WTC11 (cell line): ENCODE results near the gene CD34. TPM values are rescaled to one million over a fixed set of nuclear protein-coding genes. Genes with fewer than 3 reads are reported as not detected.

Experiments
- ATAC-seq: fragments of 200-7000 bp; cut with Tn5 transposase; 2 replicates; pipeline ENCODE4 v1.10.0; 2021; ENCODE audit warnings: mild to moderate bottlenecking, moderate library complexity
- CTCF ChIA-PET: fragments of 300-600 bp; sonication (Branson Sonifier 250); formaldehyde crosslinking; loops from one replicate; lab custom pipeline; 2021; ENCODE audit warnings: antibody characterized with exemption; lab: Charles Lee
- POLR2A ChIA-PET: fragments of 350-600 bp; sonication (Branson Sonifier 250); formaldehyde crosslinking; loops from one replicate; lab custom pipeline; 2021; ENCODE audit warnings: antibody characterized with exemption; lab: Charles Lee
- DNase-seq: peaks from one replicate; pipeline ENCODE4 v3.0.0; 2021; ENCODE audit warnings: low spot score
- H3K27ac Mint-ChIP-seq: 2 replicates; pipeline ENCODE4 v1.8.0; 2021; ENCODE audit warnings: mixed read lengths
- H3K27me3 Mint-ChIP-seq: 2 replicates; pipeline ENCODE4 v1.8.0; 2021; ENCODE audit warnings: low read depth, mild to moderate bottlenecking, moderate library complexity, mixed read lengths
- H3K36me3 Mint-ChIP-seq: 2 replicates; pipeline ENCODE4 v1.8.0; 2021; ENCODE audit warnings: mixed read lengths
- H3K4me1 Mint-ChIP-seq: 2 replicates; pipeline ENCODE4 v1.8.0; 2022; ENCODE audit warnings: mixed read lengths
- H3K4me3 Mint-ChIP-seq: 2 replicates; pipeline ENCODE4 v1.8.0; 2021; ENCODE audit warnings: mild to moderate bottlenecking, moderate library complexity, mixed read lengths
- H3K9me3 Mint-ChIP-seq: 2 replicates; pipeline ENCODE4 v1.8.0; 2021; ENCODE audit warnings: mixed read lengths
- ATF1 ChIP-seq: sonication (generic); formaldehyde crosslinking; IDR thresholded peaks from 2 replicates; pipeline ENCODE4 v1.8.1; 2023; ENCODE audit warnings: mild to moderate bottlenecking, moderate library complexity, missing genetic modification reagents
- ATF3 ChIP-seq: sonication (generic); formaldehyde crosslinking; conservative IDR thresholded peaks from 2 replicates; pipeline ENCODE4 v1.8.1; 2022; ENCODE audit warnings: mild to moderate bottlenecking, missing genetic modification reagents
- E2F5 ChIP-seq: sonication (generic); formaldehyde crosslinking; IDR thresholded peaks from 2 replicates; pipeline ENCODE4 v1.8.1; 2022; ENCODE audit warnings: mild to moderate bottlenecking, moderate library complexity, missing genetic modification reagents
- ELF4 ChIP-seq: sonication (generic); formaldehyde crosslinking; IDR thresholded peaks from 2 replicates; pipeline ENCODE4 v1.8.1; 2022; ENCODE audit warnings: low read depth, mild to moderate bottlenecking, moderate library complexity, missing genetic modification reagents
- FOXK1 ChIP-seq: sonication (generic); formaldehyde crosslinking; IDR thresholded peaks from 2 replicates; pipeline ENCODE4 v1.8.0; 2022; ENCODE audit warnings: mild to moderate bottlenecking, moderate library complexity, missing genetic modification reagents
- GTF2I ChIP-seq: fragments of 250-450 bp; sonication (Bioruptor Pico); conservative IDR thresholded peaks from 2 replicates; pipeline ENCODE4 v1.4.0; 2021; ENCODE audit warnings: mild to moderate bottlenecking
- HMGA2 ChIP-seq: fragments of 250-450 bp; sonication (Bioruptor Pico); IDR thresholded peaks from 2 replicates; pipeline ENCODE4 v1.4.0; 2021; ENCODE audit warnings: mild to moderate bottlenecking, moderate library complexity
- HMGXB4 ChIP-seq: sonication (generic); formaldehyde crosslinking; IDR thresholded peaks from 2 replicates; pipeline ENCODE4 v1.8.1; 2023; ENCODE audit warnings: mild to moderate bottlenecking, moderate library complexity, missing genetic modification reagents
- IRF2 ChIP-seq: sonication (generic); formaldehyde crosslinking; IDR thresholded peaks from 2 replicates; pipeline ENCODE4 v1.8.0; 2022; ENCODE audit warnings: low read depth, missing genetic modification reagents, borderline replicate concordance
- KAT7 ChIP-seq: sonication (generic); formaldehyde crosslinking; IDR thresholded peaks from 2 replicates; pipeline ENCODE4 v1.8.1; 2023; ENCODE audit warnings: missing genetic modification reagents, mild to moderate bottlenecking, borderline replicate concordance
- MXD4 ChIP-seq: fragments of 250-450 bp; sonication (Bioruptor Pico); IDR thresholded peaks from 2 replicates; pipeline ENCODE4 v1.8.0; 2021; ENCODE audit warnings: mild to moderate bottlenecking, moderate library complexity, borderline replicate concordance
- MYBL2 ChIP-seq: sonication (generic); formaldehyde crosslinking; IDR thresholded peaks from 2 replicates; pipeline ENCODE4 v1.8.1; 2023; ENCODE audit warnings: mild to moderate bottlenecking, moderate library complexity, missing genetic modification reagents
- NR1H2 ChIP-seq: sonication (generic); formaldehyde crosslinking; IDR thresholded peaks from 2 replicates; pipeline ENCODE4 v1.9.0; 2021; ENCODE audit warnings: mild to moderate bottlenecking, moderate library complexity, missing genetic modification reagents
- SMAD3 ChIP-seq: sonication (generic); formaldehyde crosslinking; IDR thresholded peaks from 2 replicates; pipeline ENCODE4 v1.8.0; 2022; ENCODE audit warnings: missing genetic modification reagents, mild to moderate bottlenecking, borderline replicate concordance
- TEAD1 ChIP-seq: sonication (generic); formaldehyde crosslinking; IDR thresholded peaks from 2 replicates; pipeline ENCODE4 v1.8.0; 2022; ENCODE audit warnings: mild to moderate bottlenecking, missing genetic modification reagents
- USF1 ChIP-seq: sonication (generic); formaldehyde crosslinking; IDR thresholded peaks from 2 replicates; pipeline ENCODE4 v1.8.0; 2022; ENCODE audit warnings: mild to moderate bottlenecking, missing genetic modification reagents
- ZMAT4 ChIP-seq: fragments of 250-450 bp; sonication (Bioruptor Pico); IDR thresholded peaks from 2 replicates; pipeline ENCODE4 v1.9.0; 2021; ENCODE audit warnings: mild to moderate bottlenecking
- ZNF232 ChIP-seq: sonication (generic); formaldehyde crosslinking; IDR thresholded peaks from 2 replicates; pipeline ENCODE4 v1.8.0; 2022; ENCODE audit warnings: mild to moderate bottlenecking, missing genetic modification reagents
- ZNF317 ChIP-seq: sonication (generic); formaldehyde crosslinking; IDR thresholded peaks from 2 replicates; pipeline ENCODE4 v1.8.1; 2023; ENCODE audit warnings: low read depth, mild to moderate bottlenecking, moderate library complexity, missing genetic modification reagents, borderline replicate concordance
- ZNF396 ChIP-seq: fragments of 250-450 bp; sonication (Bioruptor Pico); IDR thresholded peaks from 2 replicates; pipeline ENCODE4 v1.8.0; 2021; ENCODE audit warnings: mild to moderate bottlenecking, moderate library complexity, borderline replicate concordance
- ZNF423 ChIP-seq: fragments of 250-450 bp; sonication (Bioruptor Pico); IDR thresholded peaks from 2 replicates; pipeline ENCODE4 v2.1.2; 2022; ENCODE audit warnings: mild to moderate bottlenecking, moderate library complexity
- ZNF425 ChIP-seq: fragments of 250-450 bp; sonication (Bioruptor Pico); conservative IDR thresholded peaks from 2 replicates; pipeline ENCODE4 v1.9.0; 2021; ENCODE audit warnings: mild to moderate bottlenecking
- total RNA-seq: library from RNA; stranded (reverse); gene quantifications from 3 replicates; pipeline ENCODE4 v1.2.3, GENCODE V29; 2021

CD34 gene
- total RNA-seq, 1 experiment from 2014 or later: 0.35 TPM

- Mint-ChIP-seq H3K27ac (no peak overlapping the region), H3K36me3 (no peaks in the 10 kb centered on the region), H3K4me1 (no peaks in the 10 kb centered on the region), H3K9me3 (no peaks in the 10 kb centered on the region), H3K27me3 (no peaks in the 10 kb centered on the region), H3K4me3 (no peak overlapping the region)
- no peak for TF ChIP-seq NR1H2 (CRISPR knock-in tag)
- TF ChIP-seq ZMAT4 (CRISPR knock-in tag): no peak
- no peak for TF ChIP-seq ZNF425 (CRISPR knock-in tag)
- no peak for TF ChIP-seq ELF4 (CRISPR knock-in tag)
- TF ChIP-seq KAT7 (CRISPR knock-in tag): no peak
- no peak for TF ChIP-seq E2F5 (CRISPR knock-in tag)
- no peak for TF ChIP-seq ZNF396 (CRISPR knock-in tag)
- TF ChIP-seq SMAD3 (CRISPR knock-in tag): no peak
- TF ChIP-seq ZNF232 (CRISPR knock-in tag): no peak
- TF ChIP-seq ZNF423: no peak
- TF ChIP-seq ZNF317 (CRISPR knock-in tag): no peak
- no peak for TF ChIP-seq HMGA2 (CRISPR knock-in tag)
- TF ChIP-seq IRF2 (CRISPR knock-in tag): no peak
- POLR2A ChIA-PET: no interaction called here
- CTCF ChIA-PET: interaction anchor here (1.3 to 3.9 kb wide), 3 partner anchors 8 to 69 kb away, joined by 3 to 25 read pairs (median 12); no protein-coding TSS in a partner anchor
- DNase-seq (no peak), ATAC-seq (no peak)
These were observed 17.0 kb downstream of the CD34 start for GRCh38 chr1:207893737-207894582.

- CTCF ChIA-PET: interaction anchor here (1.0 kb wide), 1 partner anchor 70 kb away, joined by 4 read pairs; no protein-coding TSS in a partner anchor
- no peak overlapping the region for H3K4me3 Mint-ChIP-seq
- H3K36me3 Mint-ChIP-seq: no peaks in the 10 kb centered on the region
- no peaks in the 10 kb centered on the region; the same call in 1 of the 2 replicates for H3K27me3 Mint-ChIP-seq
- no peak for ATAC-seq
- no peak for DNase-seq
- no peak overlapping the region for H3K27ac Mint-ChIP-seq
- H3K9me3 Mint-ChIP-seq: no peaks in the 10 kb centered on the region
- peaks cover 2% of the 10 kb centered on the region; the same call in 1 of the 2 replicates for H3K4me1 Mint-ChIP-seq
- TF ChIP-seq IRF2 (CRISPR knock-in tag) (no peak), GTF2I (CRISPR knock-in tag) (no peak), MYBL2 (CRISPR knock-in tag) (no peak), HMGXB4 (no peak)
- POLR2A ChIA-PET: no interaction called here
These were observed 18.2 kb downstream of the CD34 start for GRCh38 chr1:207892764-207893163.

- Mint-ChIP-seq H3K4me3 (no peak overlapping the region), H3K36me3 (no peaks in the 10 kb centered on the region), H3K27me3 (peaks cover 5% of the 10 kb centered on the region), H3K27ac (no peak overlapping the region), H3K4me1 (peaks cover 2% of the 10 kb centered on the region; the same call in 1 of the 2 replicates), H3K9me3 (no peaks in the 10 kb centered on the region)
- ChIA-PET CTCF (interaction anchor here (1.2 kb wide), 1 partner anchor 72 kb away, joined by 10 read pairs; no protein-coding TSS in a partner anchor), POLR2A (no interaction called here)
- ATAC-seq (no peak), DNase-seq (no peak)
- no peak for TF ChIP-seq ATF1 (CRISPR knock-in tag)
- TF ChIP-seq ATF3 (CRISPR knock-in tag): no peak
- TF ChIP-seq FOXK1 (CRISPR knock-in tag): no peak
- TF ChIP-seq MXD4: no peak
- no peak for TF ChIP-seq TEAD1 (CRISPR knock-in tag)
- no peak for TF ChIP-seq USF1 (CRISPR knock-in tag)
These were observed 19.8 kb downstream of the CD34 start for GRCh38 chr1:207891148-207891547.
